GM23248 (cell line): Measurements from ENCODE around the gene RBM38. TPM values are rescaled to one million over a fixed set of nuclear protein-coding genes. Genes with fewer than 3 reads are reported as not detected.

ENCODE experiments used
- DNase-seq: peaks from one replicate; pipeline ENCODE4 v3.0.0-alpha.2; 2015
- H2AFZ ChIP-seq: fragments of 200-600 bp; sonication (generic); 2 replicates; pipeline ENCODE4 v1.6.1; 2016; ENCODE audit warnings: antibody characterized with exemption
- H3F3A ChIP-seq: fragments of 200-600 bp; sonication (generic); 2 replicates; pipeline ENCODE4 v1.6.1; 2016; ENCODE audit warnings: mild to moderate bottlenecking, antibody characterized with exemption, mixed run types; ENCODE audit not compliant: insufficient read depth
- H3K27ac ChIP-seq: fragments of 200-600 bp; sonication (generic); 2 replicates; pipeline ENCODE4 v1.5.1; 2016; ENCODE audit warnings: mild to moderate bottlenecking
- H3K27me3 ChIP-seq: fragments of 200-600 bp; sonication (generic); replicated peaks from 2 replicates; pipeline ENCODE4 v1.6.1; 2016; ENCODE audit warnings: mild to moderate bottlenecking; ENCODE audit not compliant: insufficient read depth
- H3K36me3 ChIP-seq: fragments of 200-600 bp; sonication (generic); 2 replicates; pipeline ENCODE4 v1.6.1; 2016; ENCODE audit warnings: low read depth, mild to moderate bottlenecking
- H3K4me1 ChIP-seq: fragments of 200-600 bp; sonication (generic); 2 replicates; pipeline ENCODE4 v1.6.1; 2016; ENCODE audit warnings: mild to moderate bottlenecking; ENCODE audit not compliant: insufficient read depth
- H3K4me2 ChIP-seq: fragments of 200-600 bp; sonication (generic); one replicate; pipeline ENCODE4 v1.6.1; 2016; ENCODE audit warnings: mild to moderate bottlenecking; ENCODE audit not compliant: unreplicated experiment
- H3K4me3 ChIP-seq: fragments of 200-600 bp; sonication (generic); 2 replicates; pipeline ENCODE4 v1.5.1; 2016; ENCODE audit warnings: mild to moderate bottlenecking
- H3K79me2 ChIP-seq: fragments of 200-600 bp; sonication (generic); 2 replicates; pipeline ENCODE4 v1.6.1; 2016; ENCODE audit warnings: mild to moderate bottlenecking; ENCODE audit not compliant: insufficient read depth
- H3K9ac ChIP-seq: fragments of 200-600 bp; sonication (generic); 2 replicates; pipeline ENCODE4 v1.6.1; 2016; ENCODE audit warnings: mild to moderate bottlenecking
- H3K9me2 ChIP-seq: fragments of 200-600 bp; sonication (generic); 2 replicates; pipeline ENCODE4 v1.6.1; 2016; ENCODE audit warnings: mixed run types, mild to moderate bottlenecking, moderate library complexity; ENCODE audit not compliant: insufficient read depth
- H3K9me3 ChIP-seq: fragments of 200-600 bp; sonication (generic); one replicate; pipeline ENCODE4 v1.6.1; 2017; ENCODE audit warnings: low read depth
- H4K20me1 ChIP-seq: fragments of 200-600 bp; sonication (generic); 2 replicates; pipeline ENCODE4 v1.6.0; 2016; ENCODE audit not compliant: insufficient read depth
- EZH2 ChIP-seq: fragments of 200-600 bp; sonication (generic); IDR thresholded peaks from 2 replicates; pipeline ENCODE4 v1.6.1; 2018; ENCODE audit warnings: antibody characterized with exemption, mild to moderate bottlenecking; ENCODE audit not compliant: insufficient read depth, poor library complexity, severe bottlenecking
- EZH2phosphoT487 ChIP-seq: fragments of 200-600 bp; sonication (generic); IDR thresholded peaks from 2 replicates; pipeline ENCODE4 v1.6.1; 2018; ENCODE audit warnings: antibody characterized with exemption, moderate library complexity, mild to moderate bottlenecking, low read depth; ENCODE audit not compliant: insufficient read depth
- whole genome bisulfite sequencing, 2 experiments: methylation state at CpG; one replicate each; pipeline ENCODE4 v1.1.6; 2015 to 2017; ENCODE audit warnings: low lambda C conversion rate in 2 of 2, low coverage in 1 of 2; ENCODE audit errors: missing lambda C conversion rate in 2 of 2; 5-methylcytosine and 5-hydroxymethylcytosine counted together
- in situ Hi-C: fragments of 300-500 bp; cut with MboI; formaldehyde crosslinking; loops from 2 replicates; pipeline ENCODE4 v1.15.0; 2020
- polyA plus RNA-seq: library from polyadenylated mRNA; unstranded; fragments of >200 nt; fragmentation: Nextera tagmentation; extraction: Ambion mirVana; gene quantifications from 2 replicates; pipeline ENCODE4 v1.2.1, GENCODE V29; 2016
- total RNA-seq: library from RNA; depleted of rRNA; stranded (reverse); fragments of >200 nt; shearing (Covaris generic); gene quantifications from 2 replicates; pipeline ENCODE4 v1.2.3, GENCODE V29; 2014

Gene RBM38
- total and polyA plus RNA-seq, 2 experiments from 2014 or later, result 1.3 to 8.1 TPM

GRCh38 chr20:57380081-57380750 lies 11.0 kb upstream of the RBM38 start:
- no peak for TF ChIP-seq EZH2phosphoT487
- no peak for TF ChIP-seq EZH2
- peaks cover 14% of the 10 kb centered on the region; the same call in 1 of the 2 replicates for H3F3A ChIP-seq
- H3K27me3 ChIP-seq, result no peaks in the 10 kb centered on the region
- DNase-seq, result no peak
- no peaks in the 10 kb centered on the region for H3K79me2 ChIP-seq
- H3K4me3 ChIP-seq, result no peak overlapping the region
- in situ Hi-C loops, result loop anchor here (10.0 kb wide), 2 partner anchors 95 to 825 kb away; no protein-coding TSS in a partner anchor
- no peaks in the 10 kb centered on the region for H3K9me2 ChIP-seq
- no peak overlapping the region for H3K4me2 ChIP-seq
- no peak overlapping the region for H2AFZ ChIP-seq
- no peak overlapping the region for H3K9ac ChIP-seq
- WGBS, 2 experiments, result 86 to 92% methylated on average over 10 of the region's 10 CpGs
- peaks cover 9% of the 10 kb centered on the region; the same call in 1 of the 2 replicates for H3K36me3 ChIP-seq
- no peaks in the 10 kb centered on the region for H4K20me1 ChIP-seq
- no peaks in the 10 kb centered on the region for H3K4me1 ChIP-seq
- H3K27ac ChIP-seq, result no peak overlapping the region
- H3K9me3 ChIP-seq, result no peaks in the 10 kb centered on the region

- TF ChIP-seq EZH2phosphoT487 (no peak), EZH2 (no peak)
- H2AFZ ChIP-seq, result no peak overlapping the region
Measured at GRCh38 chr20:57381596-57382503, 9.3 kb upstream of the RBM38 start.

GRCh38 chr20:57382516-57382915 lies 8.7 kb upstream of the RBM38 start:
- Histone ChIP-seq H2AFZ (no peak overlapping the region), H3K4me3 (no peak overlapping the region), H3F3A (peaks cover 11% of the 10 kb centered on the region; the same call in 1 of the 2 replicates), H3K4me1 (no peaks in the 10 kb centered on the region), H3K36me3 (no peaks in the 10 kb centered on the region; the same call in 1 of the 2 replicates), H3K27ac (no peak overlapping the region), H4K20me1 (no peaks in the 10 kb centered on the region), H3K9me2 (no peaks in the 10 kb centered on the region), H3K9me3 (no peaks in the 10 kb centered on the region), H3K79me2 (no peaks in the 10 kb centered on the region), H3K9ac (no peak overlapping the region), H3K4me2 (no peak overlapping the region), H3K27me3 (no peaks in the 10 kb centered on the region)
- no peak for TF ChIP-seq EZH2phosphoT487
- no peak for TF ChIP-seq EZH2
- DNase-seq, result no peak
- in situ Hi-C loops, result loop anchor here (10.0 kb wide), 2 partner anchors 92 to 822 kb away; no protein-coding TSS in a partner anchor
- 73 to 77% methylated on average over 5 of the region's 5 CpGs for WGBS, 2 experiments

More at GRCh38 chr20:57381596-57382503, 9.3 kb upstream of the RBM38 start:
- no peak overlapping the region for H3K4me2 ChIP-seq
- H3F3A ChIP-seq, result peaks cover 12% of the 10 kb centered on the region; the same call in 1 of the 2 replicates
- H3K27me3 ChIP-seq, result no peaks in the 10 kb centered on the region
- H3K4me3 ChIP-seq, result no peak overlapping the region
- no peaks in the 10 kb centered on the region for H4K20me1 ChIP-seq
- no peaks in the 10 kb centered on the region for H3K4me1 ChIP-seq
- 33 to 34% methylated on average over 20 of the region's 20 CpGs for WGBS, 2 experiments
- no peaks in the 10 kb centered on the region for H3K9me3 ChIP-seq
- no peaks in the 10 kb centered on the region for H3K79me2 ChIP-seq
- no peaks in the 10 kb centered on the region for H3K9me2 ChIP-seq
- peak; percentile 74 for DNase-seq
- no peak overlapping the region for H3K27ac ChIP-seq
- no peaks in the 10 kb centered on the region; the same call in 1 of the 2 replicates for H3K36me3 ChIP-seq
- no peak overlapping the region for H3K9ac ChIP-seq
- in situ Hi-C loops, result loop anchor here (10.0 kb wide), 2 partner anchors 93 to 823 kb away; no protein-coding TSS in a partner anchor
